SKM-1 (cell line): Measurements from ENCODE around the gene PDE2A.
A peak's percentile ranks its signal among the peaks of the same experiment; 100 is the strongest.

Experiments
- DNase-seq: peaks from one replicate; lab custom pipeline; 2025; ENCODE audit not compliant: unreplicated experiment; lab: John Stamatoyannopoulos, UW

PDE2A gene

GRCh38 chr11:72616655-72617054, 57.6 kb downstream of the PDE2A start:
- no peak for DNase-seq

GRCh38 chr11:72615329-72615728, 58.9 kb downstream of the PDE2A start:
- no peak for DNase-seq

- no peak for DNase-seq
Observed at GRCh38 chr11:72614381-72614780, 59.8 kb downstream of the PDE2A start.

GRCh38 chr11:72613977-72614376, 60.2 kb downstream of the PDE2A start:
- peak; percentile 66 for DNase-seq

- no peak for DNase-seq
Observed at GRCh38 chr11:72613450-72613849, 60.8 kb downstream of the PDE2A start.

GRCh38 chr11:72609476-72609875, 64.7 kb downstream of the PDE2A start:
- no peak for DNase-seq

GRCh38 chr11:72609045-72609444, 65.2 kb downstream of the PDE2A start:
- no peak for DNase-seq

- no peak for DNase-seq
Observed at GRCh38 chr11:72607496-72607895, 66.7 kb downstream of the PDE2A start.

GRCh38 chr11:72606748-72607468, 67.3 kb downstream of the PDE2A start:
- no peak for DNase-seq

- no peak for DNase-seq
Observed at GRCh38 chr11:72605973-72606747, 68.1 kb downstream of the PDE2A start.

- no peak for DNase-seq
Observed at GRCh38 chr11:72604256-72604655, 70.0 kb downstream of the PDE2A start.

GRCh38 chr11:72602250-72602904, 71.8 kb downstream of the PDE2A start:
- DNase-seq, result no peak

GRCh38 chr11:72600557-72600956, 73.7 kb downstream of the PDE2A start:
- DNase-seq, result no peak

- DNase-seq, result no peak
Observed at GRCh38 chr11:72599325-72600117, 74.7 kb downstream of the PDE2A start.

GRCh38 chr11:72598906-72599305, 75.3 kb downstream of the PDE2A start:
- DNase-seq, result no peak

- DNase-seq, result no peak
Observed at GRCh38 chr11:72598466-72598865, 75.8 kb downstream of the PDE2A start.

- no peak for DNase-seq
Observed at GRCh38 chr11:72597721-72598120, 76.5 kb downstream of the PDE2A start.

GRCh38 chr11:72595292-72595684, 78.9 kb downstream of the PDE2A start:
- DNase-seq, result no peak

GRCh38 chr11:72594493-72595291, 79.5 kb downstream of the PDE2A start:
- no peak for DNase-seq

GRCh38 chr11:72592698-72593495, 81.3 kb downstream of the PDE2A start:
- no peak for DNase-seq
